ENCODE data around the gene SPHK2.
A peak's percentile ranks its signal among the peaks of the same experiment; 100 is the strongest.
"Not testable (repeated sequence)": the region's sequence is repeated elsewhere in the genome, so short reads cannot be mapped to it uniquely, and the experiment has no call there.

Gene SPHK2

GRCh38 chr19:48660852-48661710, 41.8 kb downstream of the SPHK2 start:
- peak; percentile 74 for DNase-seq (ENCODE audit: low read depth)

GRCh38 chr19:48661711-48662090, 42.4 kb downstream of the SPHK2 start:
- DNase-seq (ENCODE audit: low read depth) = no peak

GRCh38 chr19:48663667-48664066, 44.4 kb downstream of the SPHK2 start:
- no peak for DNase-seq (ENCODE audit: low read depth)

DNA sequence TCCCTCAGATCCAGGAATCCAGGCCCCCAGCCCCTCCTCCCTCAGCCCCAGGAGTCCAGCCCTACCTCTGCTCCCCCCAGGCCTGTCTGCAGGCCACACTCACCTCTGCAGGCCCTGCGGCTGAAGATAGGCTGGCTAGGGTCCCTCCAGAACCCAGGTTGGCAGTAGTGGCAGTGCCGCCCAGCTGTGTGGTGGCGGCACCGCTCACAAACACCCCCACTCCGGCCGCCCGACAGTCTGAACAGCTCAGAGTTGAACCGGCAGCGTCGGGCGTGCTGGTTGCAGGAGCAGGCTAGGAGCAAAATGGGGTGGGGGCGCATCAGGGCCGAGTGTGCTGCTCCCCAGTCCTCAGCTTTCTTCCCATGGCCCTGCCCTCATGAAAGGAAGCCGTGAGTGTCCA, 45.2 kb downstream of the SPHK2 start:
- no peak for DNase-seq (ENCODE audit: low read depth)

DNA sequence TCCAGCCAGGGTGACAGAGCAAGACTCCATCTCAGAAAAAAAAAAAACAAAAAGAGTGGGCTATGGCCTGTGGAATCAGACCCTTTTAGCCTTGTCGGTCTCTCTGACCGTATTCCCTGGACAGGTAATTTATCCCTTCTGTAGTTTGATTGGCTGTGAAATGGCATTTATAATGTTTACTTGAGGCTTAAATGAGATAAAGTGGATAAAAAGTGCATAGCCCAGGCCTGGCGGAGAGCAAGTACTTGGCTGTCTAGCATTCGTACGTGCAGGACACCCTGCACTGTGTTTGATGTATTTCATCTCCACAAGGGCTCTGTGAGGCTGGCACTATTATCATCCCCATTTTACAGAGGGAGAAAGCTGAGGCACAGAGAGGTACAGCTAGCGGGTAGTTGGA, 46.5 kb downstream of the SPHK2 start:
- no peak for DNase-seq (ENCODE audit: low read depth)

DNA sequence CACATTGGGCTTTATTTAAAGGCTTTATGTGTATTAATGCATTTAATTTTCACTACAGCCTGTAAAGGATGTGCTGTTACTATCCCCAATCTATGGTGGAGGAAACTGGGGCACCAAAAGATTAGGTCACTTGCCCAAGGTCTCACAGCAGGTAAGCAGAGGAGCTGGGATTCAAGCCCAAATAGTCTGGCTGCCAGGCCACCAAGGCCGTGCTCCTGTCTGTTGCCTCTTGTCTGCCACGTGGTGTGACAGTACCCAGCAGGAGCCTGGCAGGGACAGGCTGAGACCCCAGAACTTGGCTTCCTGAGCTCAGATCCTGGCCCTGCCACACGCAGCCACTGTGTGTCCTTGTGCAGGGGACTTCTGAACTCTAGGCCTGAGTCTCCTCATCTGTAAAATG, 49.0 kb downstream of the SPHK2 start:
- DNase-seq (ENCODE audit: low read depth) = no peak

DNA sequence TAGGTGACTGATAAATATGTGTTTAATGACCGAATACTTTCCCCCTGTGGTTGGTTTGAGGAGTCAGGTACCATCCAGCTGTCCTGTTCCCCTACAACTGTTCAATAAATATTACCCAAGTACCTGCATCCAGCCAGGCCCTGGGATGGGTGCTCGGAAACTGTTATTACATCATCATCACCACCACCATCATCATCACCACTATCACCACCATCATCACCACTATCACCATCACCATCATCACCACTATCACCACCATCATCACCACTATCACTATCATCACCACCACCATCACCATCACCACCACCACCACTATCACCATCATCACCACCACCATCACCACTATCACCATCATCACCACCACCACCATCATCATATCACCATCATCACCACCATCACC, 49.5 kb downstream of the SPHK2 start:
- no peak for DNase-seq (ENCODE audit: low read depth)

- DNase-seq (ENCODE audit: low read depth) = no peak
Observed at GRCh38 chr19:48669903-48670668, 50.8 kb downstream of the SPHK2 start.

DNA sequence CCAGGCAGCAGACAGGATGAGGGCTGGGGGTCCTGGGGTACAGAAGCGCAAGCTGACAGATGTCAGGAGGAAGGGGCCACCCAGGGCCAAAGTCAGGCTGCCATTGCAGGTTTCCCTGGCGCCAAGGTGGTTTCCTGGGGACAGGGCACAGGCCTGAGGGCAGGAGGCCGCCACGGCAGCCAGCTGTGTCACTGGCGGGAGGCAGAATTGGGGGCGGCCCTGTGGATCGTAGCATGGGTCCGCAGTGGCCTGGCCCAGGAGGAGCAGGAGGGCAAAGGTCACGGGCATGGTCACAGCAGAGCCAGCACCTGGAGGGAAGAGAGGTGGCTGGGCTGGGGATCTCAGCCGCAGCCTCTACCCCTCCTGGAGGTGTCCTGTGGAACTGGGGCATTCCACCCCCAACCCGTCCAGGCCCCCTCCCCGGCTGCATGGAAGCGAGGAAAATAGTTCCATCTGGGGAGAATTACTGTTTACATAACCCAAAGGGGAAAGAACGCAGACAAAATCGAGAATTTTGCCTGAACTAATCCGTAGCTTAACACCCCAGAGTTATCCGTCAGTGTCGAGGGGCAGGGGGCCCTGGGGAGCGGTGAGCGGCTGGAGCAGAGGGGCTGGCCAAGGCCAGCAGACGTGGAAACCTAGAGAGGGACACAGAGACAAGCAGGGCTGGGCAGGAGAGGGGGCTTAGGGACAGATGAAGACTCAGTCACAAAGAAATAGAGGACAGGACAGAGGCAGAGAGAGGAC, 51.6 kb downstream of the SPHK2 start:
- no peak for DNase-seq (ENCODE audit: low read depth)

- no peak for DNase-seq (ENCODE audit: low read depth)
Observed at GRCh38 chr19:48671446-48671995, 52.2 kb downstream of the SPHK2 start.

GRCh38 chr19:48672994-48673393, 53.7 kb downstream of the SPHK2 start, which contains the start of gene NTN5:
Gene NTN5, minus strand, starts transcription at chr19:48673017. Its CDS starts 2,031 bp downstream, at chr19:48670986.
- DNase-seq (ENCODE audit: low read depth) = no peak

DNA sequence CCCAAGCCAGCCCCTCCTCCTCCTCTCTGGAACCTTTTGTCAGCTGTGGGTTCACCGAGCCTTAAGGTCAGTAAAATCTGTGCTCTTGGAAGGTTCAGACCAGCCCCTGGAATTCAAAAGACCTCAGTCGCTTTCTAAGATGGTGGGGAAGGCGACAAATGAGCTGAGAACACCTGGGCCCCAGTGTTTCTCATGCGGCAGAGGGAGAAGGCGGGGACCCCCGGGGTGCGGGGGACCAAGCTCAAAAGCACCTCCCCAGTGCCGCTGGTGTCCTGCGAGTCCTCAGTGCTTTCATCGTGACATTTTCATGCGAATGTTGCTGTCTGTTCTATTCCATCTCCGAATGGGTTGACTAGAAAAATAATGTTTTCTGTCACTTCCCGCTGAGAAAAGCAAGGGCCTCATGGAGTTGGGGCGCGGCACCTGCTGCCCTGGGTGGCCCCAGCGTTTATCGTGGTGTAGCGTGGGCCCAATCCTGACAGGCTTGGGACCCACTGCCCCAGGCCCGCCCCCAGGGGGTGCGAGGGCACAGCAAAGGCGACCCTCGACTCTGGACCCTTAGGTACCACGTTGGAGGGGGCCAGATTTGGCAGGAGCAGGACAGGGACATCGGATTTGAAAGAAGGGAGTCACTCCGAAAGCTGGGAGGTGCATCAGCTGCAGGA, 54.3 kb downstream of the SPHK2 start:
- DNase-seq (ENCODE audit: low read depth) = no peak

DNA sequence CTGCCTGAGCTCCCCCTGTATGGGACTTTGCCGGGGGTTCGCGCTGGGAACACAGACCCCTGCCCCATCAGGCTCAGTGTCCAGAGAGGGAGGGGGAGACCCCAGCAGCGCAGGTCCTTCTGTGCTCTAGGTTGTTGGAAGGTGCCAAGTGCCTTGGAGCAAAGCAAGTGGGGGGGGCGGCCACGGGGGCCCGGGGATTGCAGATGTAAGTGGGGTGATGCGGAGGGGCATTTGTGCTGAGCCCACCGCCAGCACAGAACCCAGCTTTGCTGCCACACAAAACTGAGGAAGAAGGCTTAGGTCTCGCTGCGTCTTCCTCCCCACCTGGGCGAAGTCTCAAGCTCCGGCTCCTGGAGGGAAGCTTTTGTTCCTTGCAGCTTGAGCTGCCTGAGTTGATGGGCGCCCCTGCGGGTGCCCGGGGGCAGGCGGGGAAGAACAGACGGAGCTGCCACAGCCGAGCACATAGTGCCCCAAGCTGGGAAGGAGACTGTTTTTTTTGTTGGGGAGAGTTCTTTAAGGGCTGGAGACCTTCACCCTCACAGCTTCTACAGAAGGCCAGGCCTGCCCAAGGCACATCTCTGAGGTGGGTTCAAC, 55.0 kb downstream of the SPHK2 start:
- DNase-seq (ENCODE audit: low read depth) = no peak

GRCh38 chr19:48674921-48675824, 55.9 kb downstream of the SPHK2 start:
- peak; percentile 57 for DNase-seq (ENCODE audit: low read depth)

GRCh38 chr19:48676487-48676886, 57.2 kb downstream of the SPHK2 start:
- DNase-seq (ENCODE audit: low read depth) = no peak

GRCh38 chr19:48676887-48677286, 57.6 kb downstream of the SPHK2 start:
- no peak for DNase-seq (ENCODE audit: low read depth)

DNA sequence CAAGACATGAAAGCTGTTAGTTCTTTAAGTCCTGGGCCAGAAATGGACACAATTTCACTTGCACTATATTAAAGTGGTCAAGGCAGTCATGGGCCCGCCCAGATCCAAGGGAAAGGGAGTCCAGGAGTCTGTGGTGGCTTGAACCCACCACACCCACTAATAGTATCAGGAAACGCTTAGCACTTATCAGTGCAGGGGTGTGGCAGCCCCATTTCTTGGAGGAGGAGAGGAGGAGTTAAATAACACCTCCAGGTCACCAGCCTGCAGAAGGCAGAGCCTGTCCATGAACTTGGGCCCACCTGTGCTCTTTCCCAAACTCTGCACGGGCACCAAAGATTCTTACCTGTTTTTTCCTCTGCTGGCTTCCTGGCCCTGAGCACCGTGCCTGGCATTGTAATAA, 58.9 kb downstream of the SPHK2 start:
- no peak for DNase-seq (ENCODE audit: low read depth)

- DNase-seq (ENCODE audit: low read depth) = not testable (repeated sequence)
Observed at GRCh38 chr19:48680006-48680405, 60.7 kb downstream of the SPHK2 start.

Measured in stimulated activated CD8-positive, alpha-beta memory T cell treated with anti-CD3 and anti-CD28 coated beads, Interleukin-4, amount 100 ng/mL, for 24 hours (primary cell).